BE2C (cell line): Measurements from ENCODE around the gene CEP57.

Experiments used
- DNase-seq: peaks from one replicate; pipeline ENCODE4 v3.0.0-alpha.2; 2020
- H3K27me3 ChIP-seq: fragments of 250-450 bp; sonication (Bioruptor Pico); 2 replicates; pipeline ENCODE4 v1.5.1; 2020; ENCODE audit warnings: mild to moderate bottlenecking
- H3K36me3 ChIP-seq: fragments of 250-450 bp; sonication (Bioruptor Pico); 2 replicates; pipeline ENCODE4 v1.5.1; 2020; ENCODE audit warnings: mild to moderate bottlenecking
- H3K4me1 ChIP-seq: fragments of 250-450 bp; sonication (Bioruptor Pico); 2 replicates; pipeline ENCODE4 v1.5.1; 2020
- H3K4me3 ChIP-seq: 2 replicates; pipeline ENCODE4 v1.5.1; 2011; ENCODE audit warnings: low read depth, low read length
- H3K9me3 ChIP-seq: fragments of 250-450 bp; sonication (Bioruptor Pico); 2 replicates; pipeline ENCODE4 v1.5.1; 2020
- CTCF ChIP-seq: IDR thresholded peaks from 2 replicates; pipeline ENCODE4 v1.5.1; 2012; ENCODE audit warnings: mild to moderate bottlenecking, low read depth, low read length

The CEP57 gene

GRCh38 chr11:95792700-95793099 lies 2.4 kb downstream of the CEP57 start:
- no peak for TF ChIP-seq CTCF
- Histone ChIP-seq H3K4me3 (no peak overlapping the region), H3K9me3 (no peaks in the 10 kb centered on the region), H3K27me3 (no peaks in the 10 kb centered on the region), H3K4me1 (no peaks in the 10 kb centered on the region), H3K36me3 (no peaks in the 10 kb centered on the region; the same call in 1 of the 2 replicates)
- no peak for DNase-seq

GRCh38 chr11:95793116-95793515 lies 2.8 kb downstream of the CEP57 start:
- no peak for DNase-seq
- no peaks in the 10 kb centered on the region for H3K4me1 ChIP-seq
- H3K4me3 ChIP-seq: no peak overlapping the region
- TF ChIP-seq CTCF: no peak
- no peaks in the 10 kb centered on the region for H3K27me3 ChIP-seq
- H3K36me3 ChIP-seq: no peaks in the 10 kb centered on the region; the same call in 1 of the 2 replicates
- no peaks in the 10 kb centered on the region for H3K9me3 ChIP-seq

GRCh38 chr11:95794086-95794485 lies 3.8 kb downstream of the CEP57 start:
- no peaks in the 10 kb centered on the region for H3K9me3 ChIP-seq
- TF ChIP-seq CTCF: no peak
- no peak for DNase-seq
- no peaks in the 10 kb centered on the region for H3K4me1 ChIP-seq
- H3K36me3 ChIP-seq: no peaks in the 10 kb centered on the region; the same call in 1 of the 2 replicates
- no peaks in the 10 kb centered on the region for H3K27me3 ChIP-seq
- H3K4me3 ChIP-seq: no peak overlapping the region

GRCh38 chr11:95795627-95796295 lies 5.5 kb downstream of the CEP57 start:
- Histone ChIP-seq H3K9me3 (no peaks in the 10 kb centered on the region), H3K4me3 (no peak overlapping the region), H3K36me3 (peaks cover 7% of the 10 kb centered on the region), H3K4me1 (no peaks in the 10 kb centered on the region), H3K27me3 (no peaks in the 10 kb centered on the region)
- no peak for TF ChIP-seq CTCF
- no peak for DNase-seq

GRCh38 chr11:95796501-95796900 lies 6.2 kb downstream of the CEP57 start:
- DNase-seq: no peak
- no peak for TF ChIP-seq CTCF
- Histone ChIP-seq H3K4me1 (no peaks in the 10 kb centered on the region), H3K36me3 (peaks cover 8% of the 10 kb centered on the region), H3K4me3 (no peak overlapping the region), H3K27me3 (no peaks in the 10 kb centered on the region), H3K9me3 (no peaks in the 10 kb centered on the region)

- no peak for DNase-seq
- Histone ChIP-seq H3K4me3 (no peak overlapping the region), H3K27me3 (no peaks in the 10 kb centered on the region), H3K9me3 (no peaks in the 10 kb centered on the region), H3K36me3 (peaks cover 16% of the 10 kb centered on the region), H3K4me1 (no peaks in the 10 kb centered on the region)
- no peak for TF ChIP-seq CTCF
Measured at GRCh38 chr11:95799546-95799945, 9.2 kb downstream of the CEP57 start.
